Measurements from ENCODE around the gene PHACTR4.

DNA sequence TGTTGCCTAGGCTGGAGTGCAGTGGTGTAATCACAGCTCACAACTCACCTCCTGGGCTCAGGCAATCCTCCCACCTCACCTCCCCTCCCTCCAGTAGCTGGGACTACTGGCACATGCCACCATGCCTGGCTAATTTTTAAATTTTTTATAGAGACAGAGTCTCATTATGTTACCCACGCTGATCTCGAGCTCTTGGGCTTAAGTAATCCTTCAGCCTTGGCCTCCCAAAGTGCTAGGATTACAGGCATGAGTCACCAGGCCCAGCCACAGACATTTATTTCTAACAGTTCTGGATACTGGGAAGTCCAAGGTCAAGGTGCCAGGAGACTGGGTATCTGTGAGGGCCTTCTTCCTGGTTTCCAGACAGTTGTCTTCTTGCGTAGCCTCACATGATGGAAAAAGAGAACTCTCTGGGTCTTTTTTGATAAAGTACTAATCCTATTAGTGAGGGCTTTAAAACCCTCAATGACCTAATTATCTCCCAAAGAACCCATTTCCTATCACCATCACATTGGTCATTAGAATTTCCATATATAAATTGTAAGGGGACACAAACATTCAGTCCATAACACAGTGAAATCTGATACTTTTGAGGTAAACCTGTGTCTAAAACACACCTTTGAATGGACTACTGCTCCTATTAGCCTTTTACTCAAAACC is 67.9 kb downstream of the PHACTR4 start:
- TF ChIP-seq POLR2AphosphoS5 (IDR thresholded peaks at IDR 0.05; ENCODE audit: low read depth): no peak
- TF ChIP-seq, protein P1, sequence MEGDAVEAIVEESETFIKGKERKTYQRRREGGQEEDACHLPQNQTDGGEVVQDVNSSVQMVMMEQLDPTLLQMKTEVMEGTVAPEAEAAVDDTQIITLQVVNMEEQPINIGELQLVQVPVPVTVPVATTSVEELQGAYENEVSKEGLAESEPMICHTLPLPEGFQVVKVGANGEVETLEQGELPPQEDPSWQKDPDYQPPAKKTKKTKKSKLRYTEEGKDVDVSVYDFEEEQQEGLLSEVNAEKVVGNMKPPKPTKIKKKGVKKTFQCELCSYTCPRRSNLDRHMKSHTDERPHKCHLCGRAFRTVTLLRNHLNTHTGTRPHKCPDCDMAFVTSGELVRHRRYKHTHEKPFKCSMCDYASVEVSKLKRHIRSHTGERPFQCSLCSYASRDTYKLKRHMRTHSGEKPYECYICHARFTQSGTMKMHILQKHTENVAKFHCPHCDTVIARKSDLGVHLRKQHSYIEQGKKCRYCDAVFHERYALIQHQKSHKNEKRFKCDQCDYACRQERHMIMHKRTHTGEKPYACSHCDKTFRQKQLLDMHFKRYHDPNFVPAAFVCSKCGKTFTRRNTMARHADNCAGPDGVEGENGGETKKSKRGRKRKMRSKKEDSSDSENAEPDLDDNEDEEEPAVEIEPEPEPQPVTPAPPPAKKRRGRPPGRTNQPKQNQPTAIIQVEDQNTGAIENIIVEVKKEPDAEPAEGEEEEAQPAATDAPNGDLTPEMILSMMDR (IDR thresholded peaks at IDR 0.05; ENCODE audit: insufficient read depth, low read length): no peak
- TF ChIP-seq, protein P2, sequence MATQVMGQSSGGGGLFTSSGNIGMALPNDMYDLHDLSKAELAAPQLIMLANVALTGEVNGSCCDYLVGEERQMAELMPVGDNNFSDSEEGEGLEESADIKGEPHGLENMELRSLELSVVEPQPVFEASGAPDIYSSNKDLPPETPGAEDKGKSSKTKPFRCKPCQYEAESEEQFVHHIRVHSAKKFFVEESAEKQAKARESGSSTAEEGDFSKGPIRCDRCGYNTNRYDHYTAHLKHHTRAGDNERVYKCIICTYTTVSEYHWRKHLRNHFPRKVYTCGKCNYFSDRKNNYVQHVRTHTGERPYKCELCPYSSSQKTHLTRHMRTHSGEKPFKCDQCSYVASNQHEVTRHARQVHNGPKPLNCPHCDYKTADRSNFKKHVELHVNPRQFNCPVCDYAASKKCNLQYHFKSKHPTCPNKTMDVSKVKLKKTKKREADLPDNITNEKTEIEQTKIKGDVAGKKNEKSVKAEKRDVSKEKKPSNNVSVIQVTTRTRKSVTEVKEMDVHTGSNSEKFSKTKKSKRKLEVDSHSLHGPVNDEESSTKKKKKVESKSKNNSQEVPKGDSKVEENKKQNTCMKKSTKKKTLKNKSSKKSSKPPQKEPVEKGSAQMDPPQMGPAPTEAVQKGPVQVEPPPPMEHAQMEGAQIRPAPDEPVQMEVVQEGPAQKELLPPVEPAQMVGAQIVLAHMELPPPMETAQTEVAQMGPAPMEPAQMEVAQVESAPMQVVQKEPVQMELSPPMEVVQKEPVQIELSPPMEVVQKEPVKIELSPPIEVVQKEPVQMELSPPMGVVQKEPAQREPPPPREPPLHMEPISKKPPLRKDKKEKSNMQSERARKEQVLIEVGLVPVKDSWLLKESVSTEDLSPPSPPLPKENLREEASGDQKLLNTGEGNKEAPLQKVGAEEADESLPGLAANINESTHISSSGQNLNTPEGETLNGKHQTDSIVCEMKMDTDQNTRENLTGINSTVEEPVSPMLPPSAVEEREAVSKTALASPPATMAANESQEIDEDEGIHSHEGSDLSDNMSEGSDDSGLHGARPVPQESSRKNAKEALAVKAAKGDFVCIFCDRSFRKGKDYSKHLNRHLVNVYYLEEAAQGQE (IDR thresholded peaks at IDR 0.05; ENCODE audit: insufficient replicate concordance, low read depth): no peak

Data from HL-60 (cell line).